KMS-11 (cell line): Measurements from ENCODE around the gene CLSTN1.

Source experiments
- H2AFZ ChIP-seq: fragments of 200-600 bp; sonication (generic); 2 replicates; pipeline ENCODE4 v1.6.1; 2016; ENCODE audit warnings: antibody characterized with exemption, mixed run types, low read depth
- H3K27ac ChIP-seq: fragments of 200-600 bp; sonication (generic); 2 replicates; pipeline ENCODE4 v1.6.1; 2016; ENCODE audit warnings: mild to moderate bottlenecking, mixed run types
- H3K27me3 ChIP-seq: fragments of 200-600 bp; sonication (generic); 2 replicates; pipeline ENCODE4 v1.6.1; 2017; ENCODE audit warnings: mild to moderate bottlenecking, low read depth, mixed run types, moderate library complexity; ENCODE audit not compliant: insufficient read depth
- H3K36me3 ChIP-seq: fragments of 200-600 bp; sonication (generic); 2 replicates; pipeline ENCODE4 v1.6.1; 2017; ENCODE audit warnings: mild to moderate bottlenecking, mixed run types; ENCODE audit not compliant: insufficient read depth
- H3K4me1 ChIP-seq: fragments of 200-600 bp; sonication (generic); 2 replicates; pipeline ENCODE4 v1.6.1; 2016; ENCODE audit warnings: mild to moderate bottlenecking, low read depth, mixed run types; ENCODE audit not compliant: poor library complexity, severe bottlenecking
- H3K4me2 ChIP-seq: fragments of 200-600 bp; sonication (generic); 2 replicates; pipeline ENCODE4 v1.7.0; 2016; ENCODE audit warnings: mild to moderate bottlenecking, mixed run types
- H3K4me3 ChIP-seq: fragments of 200-600 bp; sonication (generic); IDR thresholded peaks from 2 replicates; pipeline ENCODE4 v1.6.1; 2017; ENCODE audit warnings: low read depth, low read length, mixed read lengths; ENCODE audit not compliant: insufficient read depth
- H3K79me2 ChIP-seq: fragments of 200-600 bp; sonication (generic); 2 replicates; pipeline ENCODE4 v1.6.1; 2016; ENCODE audit warnings: low read depth, mixed run types; ENCODE audit not compliant: insufficient read depth
- H3K9ac ChIP-seq: fragments of 200-600 bp; sonication (generic); 2 replicates; pipeline ENCODE4 v1.6.1; 2016; ENCODE audit warnings: mild to moderate bottlenecking, mixed run types
- H4K20me1 ChIP-seq: fragments of 200-600 bp; sonication (generic); 2 replicates; pipeline ENCODE4 v1.6.1; 2016; ENCODE audit warnings: mild to moderate bottlenecking, mixed run types; ENCODE audit not compliant: insufficient read depth
- TF ChIP-seq, protein P1 (sequence below): fragments of 200-600 bp; sonication (generic); conservative IDR thresholded peaks from 2 replicates; pipeline ENCODE4 v1.6.1; 2017; ENCODE audit warnings: low read depth, mild to moderate bottlenecking, antibody characterized with exemption, low read length, moderate library complexity, mixed read lengths

Gene CLSTN1

DNA sequence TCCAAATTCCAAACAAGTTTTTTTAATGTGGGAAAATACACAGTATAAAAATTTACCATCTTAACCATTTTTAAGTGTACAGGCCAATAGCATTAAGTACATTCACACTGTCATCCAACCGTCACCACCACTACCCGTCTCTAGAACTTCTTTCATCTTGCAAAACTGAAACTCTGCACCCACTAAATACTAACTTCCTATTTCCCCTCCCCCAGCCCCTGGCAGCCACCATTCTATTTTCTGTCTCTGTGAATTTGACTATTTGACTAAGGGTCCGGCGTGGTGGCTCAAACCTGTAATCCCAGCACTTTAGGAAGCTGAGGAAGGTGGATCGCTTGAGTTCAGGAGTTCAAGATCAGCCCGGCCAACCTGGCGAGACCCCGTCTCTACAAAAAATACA lies 36.1 kb downstream of the CLSTN1 start:
- TF ChIP-seq, protein P1, sequence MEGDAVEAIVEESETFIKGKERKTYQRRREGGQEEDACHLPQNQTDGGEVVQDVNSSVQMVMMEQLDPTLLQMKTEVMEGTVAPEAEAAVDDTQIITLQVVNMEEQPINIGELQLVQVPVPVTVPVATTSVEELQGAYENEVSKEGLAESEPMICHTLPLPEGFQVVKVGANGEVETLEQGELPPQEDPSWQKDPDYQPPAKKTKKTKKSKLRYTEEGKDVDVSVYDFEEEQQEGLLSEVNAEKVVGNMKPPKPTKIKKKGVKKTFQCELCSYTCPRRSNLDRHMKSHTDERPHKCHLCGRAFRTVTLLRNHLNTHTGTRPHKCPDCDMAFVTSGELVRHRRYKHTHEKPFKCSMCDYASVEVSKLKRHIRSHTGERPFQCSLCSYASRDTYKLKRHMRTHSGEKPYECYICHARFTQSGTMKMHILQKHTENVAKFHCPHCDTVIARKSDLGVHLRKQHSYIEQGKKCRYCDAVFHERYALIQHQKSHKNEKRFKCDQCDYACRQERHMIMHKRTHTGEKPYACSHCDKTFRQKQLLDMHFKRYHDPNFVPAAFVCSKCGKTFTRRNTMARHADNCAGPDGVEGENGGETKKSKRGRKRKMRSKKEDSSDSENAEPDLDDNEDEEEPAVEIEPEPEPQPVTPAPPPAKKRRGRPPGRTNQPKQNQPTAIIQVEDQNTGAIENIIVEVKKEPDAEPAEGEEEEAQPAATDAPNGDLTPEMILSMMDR, result no peak
- Histone ChIP-seq H3K4me3 (no peak overlapping the region), H3K27me3 (no peaks in the 10 kb centered on the region), H2AFZ (peak overlapping the region; percentile 62), H3K27ac (peak overlapping the region; percentile 85), H3K36me3 (no peaks in the 10 kb centered on the region), H3K4me2 (peak overlapping the region; percentile 74), H3K9ac (peak overlapping the region; percentile 47; the same call in 1 of the 2 replicates), H3K79me2 (peaks cover 77% of the 10 kb centered on the region; the same call in 1 of the 2 replicates), H3K4me1 (peaks cover 43% of the 10 kb centered on the region), H4K20me1 (0 out of 2 replicates have a peak, but pooled peaks cover 3% of the 10 kb centered on the region)

GRCh38 chr1:9785406-9785805 lies 38.4 kb downstream of the CLSTN1 start:
- Histone ChIP-seq H4K20me1 (peaks cover 3% of the 10 kb centered on the region; the same call in 1 of the 2 replicates), H3K4me2 (no peak overlapping the region)

DNA sequence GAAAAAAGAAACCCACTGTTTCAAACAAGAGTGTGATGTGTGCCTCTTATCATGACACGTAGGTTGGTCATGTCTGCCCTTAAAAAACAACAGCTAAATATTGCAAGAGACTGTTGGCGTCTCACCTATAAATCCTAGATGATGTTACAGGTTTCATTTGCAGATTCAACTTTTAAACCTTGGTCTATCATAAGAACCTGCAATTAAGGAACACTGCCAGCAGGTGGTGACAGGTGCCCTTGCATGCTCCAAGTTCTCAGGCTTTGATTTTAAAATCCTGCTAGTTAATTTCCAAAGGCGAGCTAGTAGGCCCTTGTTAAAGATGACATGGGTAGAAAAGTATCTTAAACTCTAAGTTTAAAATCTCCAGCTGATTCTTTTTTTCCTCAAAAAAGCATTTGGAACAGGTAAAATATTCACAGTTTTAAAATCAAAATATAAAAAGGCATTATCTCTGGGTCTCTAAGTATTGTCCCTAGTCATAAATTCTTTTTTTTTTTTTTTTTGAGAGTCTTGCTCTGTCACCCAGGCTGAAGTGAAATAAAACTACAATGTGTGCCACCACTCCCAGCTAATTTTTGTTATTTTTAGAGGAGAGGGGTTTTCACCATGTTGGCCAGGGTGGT lies 39.1 kb downstream of the CLSTN1 start:
- no peaks in the 10 kb centered on the region for H3K36me3 ChIP-seq
- no peak overlapping the region for H3K9ac ChIP-seq
- H3K4me2 ChIP-seq, result no peak overlapping the region
- peaks cover 56% of the 10 kb centered on the region; the same call in 1 of the 2 replicates for H3K79me2 ChIP-seq
- H3K27ac ChIP-seq, result no peak overlapping the region
- no peaks in the 10 kb centered on the region; the same call in 1 of the 2 replicates for H4K20me1 ChIP-seq
- H3K4me1 ChIP-seq, result peaks cover 48% of the 10 kb centered on the region
- no peaks in the 10 kb centered on the region for H3K27me3 ChIP-seq
- H2AFZ ChIP-seq, result no peak overlapping the region
- TF ChIP-seq, protein P1, result peak; percentile 96
- no peak overlapping the region for H3K4me3 ChIP-seq

More at GRCh38 chr1:9785406-9785805, 38.4 kb downstream of the CLSTN1 start:
- Histone ChIP-seq H2AFZ (no peak overlapping the region), H3K79me2 (peaks cover 63% of the 10 kb centered on the region; the same call in 1 of the 2 replicates), H3K9ac (no peak overlapping the region), H3K27ac (no peak overlapping the region), H3K36me3 (no peaks in the 10 kb centered on the region), H3K4me3 (no peak overlapping the region), H3K4me1 (peaks cover 43% of the 10 kb centered on the region), H3K27me3 (no peaks in the 10 kb centered on the region)
- TF ChIP-seq, protein P1, result no peak

DNA sequence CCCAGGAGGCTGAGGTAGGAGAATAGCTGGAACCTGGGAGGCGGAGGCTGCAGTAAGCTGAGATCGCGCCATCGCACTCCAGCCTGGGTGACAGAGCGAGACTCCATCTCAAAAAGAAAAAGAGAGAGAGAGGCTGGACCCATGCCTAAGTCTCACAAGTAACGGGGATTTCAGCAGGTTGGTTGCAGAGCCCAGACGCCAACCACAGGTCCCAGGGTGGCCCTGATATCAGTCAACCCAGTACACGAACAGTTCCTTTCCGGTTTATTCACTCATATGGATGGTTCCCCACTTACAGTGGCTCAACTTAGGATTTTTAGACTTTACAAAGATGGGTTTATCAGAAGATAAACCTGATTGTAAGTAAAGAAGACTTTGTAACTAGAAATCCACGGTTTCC lies 40.9 kb downstream of the CLSTN1 start:
- Histone ChIP-seq H3K79me2 (peaks cover 41% of the 10 kb centered on the region; the same call in 1 of the 2 replicates), H3K4me1 (peaks cover 53% of the 10 kb centered on the region), H3K9ac (no peak overlapping the region), H4K20me1 (no peaks in the 10 kb centered on the region; the same call in 1 of the 2 replicates), H2AFZ (no peak overlapping the region), H3K27me3 (no peaks in the 10 kb centered on the region), H3K27ac (no peak overlapping the region), H3K36me3 (no peaks in the 10 kb centered on the region), H3K4me3 (no peak overlapping the region), H3K4me2 (no peak overlapping the region)
- TF ChIP-seq, protein P1, result no peak
